ENCODE measurements around the gene MPND.

Gene MPND

DNA sequence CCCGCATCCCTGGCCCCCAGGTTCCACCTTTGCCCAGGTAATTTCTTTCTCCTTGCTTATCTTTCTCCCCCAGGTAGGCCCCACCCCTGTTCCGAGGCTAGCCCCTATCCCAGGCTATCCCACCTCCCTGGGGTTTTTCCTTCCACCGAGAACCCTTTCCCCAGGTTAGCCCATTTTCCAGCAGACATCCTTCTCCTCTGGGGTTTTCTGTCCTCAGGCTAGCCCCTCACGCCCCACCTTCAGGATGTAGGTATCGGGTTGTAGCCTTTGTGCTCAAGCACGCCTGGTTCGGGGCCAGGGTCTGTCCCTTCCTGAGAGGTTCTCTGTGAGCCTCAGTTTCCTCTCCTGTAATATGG lies 38.1 kb upstream of the MPND start:
- Mint-ChIP-seq H3K27me3 (peaks cover 45% of the 10 kb centered on the region), H3K4me3 (peak overlapping the region; percentile 50), H3K9me3 (no peaks in the 10 kb centered on the region), H3K36me3 (ENCODE audit: insufficient read depth) (peaks cover 6% of the 10 kb centered on the region), H3K4me1 (peaks cover 12% of the 10 kb centered on the region), H3K27ac (ENCODE audit: low read depth) (no peak overlapping the region)
- ATAC-seq (replicated peaks; ENCODE audit: extremely low read depth, poor library complexity, severe bottlenecking), result no peak
- no peak for DNase-seq (ENCODE audit: low spot score in 2 of 2)

- no peak for DNase-seq (ENCODE audit: low spot score in 2 of 2)
- Mint-ChIP-seq H3K27me3 (peaks cover 45% of the 10 kb centered on the region), H3K4me1 (peaks cover 12% of the 10 kb centered on the region), H3K36me3 (ENCODE audit: insufficient read depth) (peaks cover 6% of the 10 kb centered on the region), H3K9me3 (no peaks in the 10 kb centered on the region), H3K4me3 (peak overlapping the region; percentile 50), H3K27ac (ENCODE audit: low read depth) (no peak overlapping the region)
- no peak for ATAC-seq (replicated peaks; ENCODE audit: extremely low read depth, poor library complexity, severe bottlenecking)
These were observed 37.7 kb upstream of the MPND start for GRCh38 chr19:4305659-4306058.

DNA sequence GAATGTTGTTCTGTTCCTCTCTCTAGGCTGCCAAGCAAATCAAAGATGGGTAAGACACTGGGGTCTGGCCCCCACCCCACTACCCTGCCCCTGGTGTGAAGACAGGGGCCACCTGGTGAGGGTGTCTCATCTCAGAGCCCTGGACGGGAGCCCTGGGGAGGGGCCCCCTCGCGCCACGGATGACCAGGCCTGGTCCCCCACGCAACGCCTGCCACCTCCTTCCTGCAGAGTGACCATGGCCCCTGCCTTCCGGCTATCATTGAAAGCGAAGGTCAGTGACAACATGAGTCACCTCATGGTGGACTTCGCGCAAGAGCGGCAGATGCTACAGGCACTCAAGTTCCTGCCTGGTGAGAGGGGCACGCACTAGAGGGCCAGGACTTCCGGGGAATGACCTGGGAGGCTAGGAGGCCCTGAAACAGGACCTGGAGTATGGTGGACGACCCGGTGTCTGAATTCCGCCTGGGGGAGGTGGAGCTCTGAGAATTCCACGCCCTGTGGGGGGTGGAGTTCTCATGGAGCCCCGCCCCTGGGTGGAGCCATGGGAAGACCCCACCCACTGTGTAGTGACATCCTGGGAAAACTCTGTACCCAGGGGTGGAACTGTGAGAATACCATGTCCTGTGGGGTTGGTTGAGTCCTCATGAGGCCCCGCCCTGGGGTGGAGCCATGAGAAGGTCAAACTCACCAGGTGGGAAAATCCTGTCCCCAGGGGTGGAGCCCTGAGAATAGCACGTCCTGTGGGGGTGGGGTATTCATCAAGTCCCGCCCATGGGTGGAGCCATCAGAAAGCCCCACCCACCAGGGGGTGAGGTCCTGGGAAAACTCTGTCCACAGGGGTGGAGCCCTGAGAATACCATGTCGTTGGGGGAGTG lies 32.9 kb upstream of the MPND start:
- no peak overlapping the region for H3K27ac Mint-ChIP-seq (ENCODE audit: low read depth)
- H3K4me3 Mint-ChIP-seq, result no peak overlapping the region
- peaks cover 17% of the 10 kb centered on the region for H3K27me3 Mint-ChIP-seq
- no peaks in the 10 kb centered on the region for H3K9me3 Mint-ChIP-seq
- peaks cover under 1% of the 10 kb centered on the region for H3K4me1 Mint-ChIP-seq
- ATAC-seq (replicated peaks; ENCODE audit: extremely low read depth, poor library complexity, severe bottlenecking), result no peak
- no peak for DNase-seq (ENCODE audit: low spot score in 2 of 2)
- no peaks in the 10 kb centered on the region for H3K36me3 Mint-ChIP-seq (ENCODE audit: insufficient read depth)

- Mint-ChIP-seq H3K36me3 (ENCODE audit: insufficient read depth) (no peaks in the 10 kb centered on the region), H3K27me3 (no peaks in the 10 kb centered on the region)
These were observed 29.4 kb upstream of the MPND start for GRCh38 chr19:4313847-4314490.

GRCh38 chr19:4316956-4317355 lies 26.4 kb upstream of the MPND start:
- no peaks in the 10 kb centered on the region for H3K27me3 Mint-ChIP-seq
- ATAC-seq (replicated peaks; ENCODE audit: extremely low read depth, poor library complexity, severe bottlenecking), result no peak
- H3K4me3 Mint-ChIP-seq, result no peak overlapping the region
- no peaks in the 10 kb centered on the region for H3K4me1 Mint-ChIP-seq
- H3K9me3 Mint-ChIP-seq, result peaks cover 9% of the 10 kb centered on the region
- H3K27ac Mint-ChIP-seq (ENCODE audit: low read depth), result no peak overlapping the region
- H3K36me3 Mint-ChIP-seq (ENCODE audit: insufficient read depth), result peaks cover 2% of the 10 kb centered on the region
- DNase-seq (ENCODE audit: low spot score in 2 of 2), result no peak

More at GRCh38 chr19:4313847-4314490, 29.4 kb upstream of the MPND start:
- Mint-ChIP-seq H3K4me3 (no peak overlapping the region), H3K4me1 (no peaks in the 10 kb centered on the region), H3K27ac (ENCODE audit: low read depth) (no peak overlapping the region), H3K9me3 (no peaks in the 10 kb centered on the region)
- DNase-seq (ENCODE audit: low spot score in 2 of 2) (no peak), ATAC-seq (replicated peaks; ENCODE audit: extremely low read depth, poor library complexity, severe bottlenecking) (no peak)

DNA sequence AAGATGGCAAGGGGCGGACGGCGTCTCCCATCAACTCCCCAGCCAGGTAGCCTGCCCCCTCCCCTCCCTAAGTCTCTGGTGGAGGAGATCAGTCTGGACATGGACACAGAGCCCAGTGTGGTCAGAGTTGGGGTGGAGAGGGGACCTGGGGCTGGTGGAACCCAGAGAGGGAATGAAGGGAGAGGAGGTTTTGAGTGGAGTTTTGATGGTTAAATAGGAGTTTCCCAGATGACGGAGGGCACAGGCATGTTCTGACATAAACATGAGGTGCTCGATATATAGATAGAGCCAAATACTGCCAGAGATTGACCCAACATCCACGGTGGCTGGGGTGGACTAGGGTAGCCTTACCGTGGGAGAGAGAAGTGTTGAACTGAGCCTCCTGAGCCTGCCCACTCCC lies 24.9 kb upstream of the MPND start:
- no peak for ATAC-seq (replicated peaks; ENCODE audit: extremely low read depth, poor library complexity, severe bottlenecking)
- no peaks in the 10 kb centered on the region for H3K4me1 Mint-ChIP-seq

GRCh38 chr19:4319067-4319718 lies 24.2 kb upstream of the MPND start:
- H3K27ac Mint-ChIP-seq (ENCODE audit: low read depth), result peak overlapping the region; percentile 2
- no peaks in the 10 kb centered on the region for H3K27me3 Mint-ChIP-seq
- peaks cover 2% of the 10 kb centered on the region for H3K36me3 Mint-ChIP-seq (ENCODE audit: insufficient read depth)
- ATAC-seq (replicated peaks; ENCODE audit: extremely low read depth, poor library complexity, severe bottlenecking), result no peak
- H3K4me3 Mint-ChIP-seq, result no peak overlapping the region
- peaks cover 9% of the 10 kb centered on the region for H3K9me3 Mint-ChIP-seq
- H3K4me1 Mint-ChIP-seq, result no peaks in the 10 kb centered on the region
- no peak for DNase-seq (ENCODE audit: low spot score in 2 of 2)

More for the DNA sequence above, 24.9 kb upstream of the MPND start:
- H3K27me3 Mint-ChIP-seq, result no peaks in the 10 kb centered on the region
- no peak overlapping the region for H3K27ac Mint-ChIP-seq (ENCODE audit: low read depth)
- peaks cover 9% of the 10 kb centered on the region for H3K9me3 Mint-ChIP-seq
- H3K4me3 Mint-ChIP-seq, result no peak overlapping the region
- H3K36me3 Mint-ChIP-seq (ENCODE audit: insufficient read depth), result peaks cover 2% of the 10 kb centered on the region
- no peak for DNase-seq (ENCODE audit: low spot score in 2 of 2)

GRCh38 chr19:4320419-4320818 lies 22.9 kb upstream of the MPND start:
- no peak for DNase-seq (ENCODE audit: low spot score in 2 of 2)
- Mint-ChIP-seq H3K9me3 (peaks cover 9% of the 10 kb centered on the region), H3K36me3 (ENCODE audit: insufficient read depth) (peaks cover 2% of the 10 kb centered on the region), H3K4me3 (no peak overlapping the region), H3K27ac (ENCODE audit: low read depth) (no peak overlapping the region), H3K4me1 (no peaks in the 10 kb centered on the region), H3K27me3 (no peaks in the 10 kb centered on the region)
- ATAC-seq (replicated peaks; ENCODE audit: extremely low read depth, poor library complexity, severe bottlenecking), result no peak

- Mint-ChIP-seq H3K36me3 (ENCODE audit: insufficient read depth) (peaks cover 6% of the 10 kb centered on the region), H3K9me3 (peaks cover 9% of the 10 kb centered on the region), H3K4me3 (no peak overlapping the region), H3K27ac (ENCODE audit: low read depth) (no peak overlapping the region), H3K4me1 (peaks cover 20% of the 10 kb centered on the region), H3K27me3 (no peaks in the 10 kb centered on the region)
- no peak for DNase-seq (ENCODE audit: low spot score in 2 of 2)
- ATAC-seq (replicated peaks; ENCODE audit: extremely low read depth, poor library complexity, severe bottlenecking), result no peak
These were observed 20.3 kb upstream of the MPND start for GRCh38 chr19:4322942-4323665.

GRCh38 chr19:4323692-4324091 lies 19.7 kb upstream of the MPND start:
- DNase-seq (ENCODE audit: low spot score in 2 of 2) (no peak), ATAC-seq (replicated peaks; ENCODE audit: extremely low read depth, poor library complexity, severe bottlenecking) (no peak)
- Mint-ChIP-seq H3K36me3 (ENCODE audit: insufficient read depth) (peaks cover 11% of the 10 kb centered on the region), H3K27ac (ENCODE audit: low read depth) (no peak overlapping the region), H3K27me3 (no peaks in the 10 kb centered on the region), H3K4me1 (peaks cover 26% of the 10 kb centered on the region), H3K9me3 (peaks cover 9% of the 10 kb centered on the region), H3K4me3 (no peak overlapping the region)

DNA sequence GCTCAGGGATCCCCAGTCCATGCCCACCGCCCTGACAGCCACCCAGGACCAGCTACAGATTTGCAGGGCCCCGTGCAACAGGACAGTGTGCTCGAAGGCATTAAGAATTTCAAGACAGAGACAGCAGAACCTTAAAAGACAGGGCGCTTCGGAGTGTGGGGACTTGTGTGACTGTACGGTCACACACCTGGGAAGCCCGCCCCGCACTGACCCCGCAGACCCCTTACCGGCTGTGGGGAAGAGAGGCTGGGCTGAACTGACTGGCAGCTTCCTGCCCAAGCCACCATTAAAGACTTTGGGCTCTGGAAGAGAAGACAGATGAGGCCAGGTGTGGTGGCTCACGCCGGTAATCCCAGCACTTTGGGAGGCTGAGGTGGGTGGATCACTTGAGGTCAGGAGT lies 19.1 kb upstream of the MPND start:
- Mint-ChIP-seq H3K4me3 (no peak overlapping the region), H3K27me3 (no peaks in the 10 kb centered on the region), H3K9me3 (peaks cover 9% of the 10 kb centered on the region), H3K4me1 (peaks cover 27% of the 10 kb centered on the region), H3K27ac (ENCODE audit: low read depth) (no peak overlapping the region), H3K36me3 (ENCODE audit: insufficient read depth) (peaks cover 15% of the 10 kb centered on the region)
- DNase-seq (ENCODE audit: low spot score in 2 of 2) (no peak), ATAC-seq (replicated peaks; ENCODE audit: extremely low read depth, poor library complexity, severe bottlenecking) (no peak)

DNA sequence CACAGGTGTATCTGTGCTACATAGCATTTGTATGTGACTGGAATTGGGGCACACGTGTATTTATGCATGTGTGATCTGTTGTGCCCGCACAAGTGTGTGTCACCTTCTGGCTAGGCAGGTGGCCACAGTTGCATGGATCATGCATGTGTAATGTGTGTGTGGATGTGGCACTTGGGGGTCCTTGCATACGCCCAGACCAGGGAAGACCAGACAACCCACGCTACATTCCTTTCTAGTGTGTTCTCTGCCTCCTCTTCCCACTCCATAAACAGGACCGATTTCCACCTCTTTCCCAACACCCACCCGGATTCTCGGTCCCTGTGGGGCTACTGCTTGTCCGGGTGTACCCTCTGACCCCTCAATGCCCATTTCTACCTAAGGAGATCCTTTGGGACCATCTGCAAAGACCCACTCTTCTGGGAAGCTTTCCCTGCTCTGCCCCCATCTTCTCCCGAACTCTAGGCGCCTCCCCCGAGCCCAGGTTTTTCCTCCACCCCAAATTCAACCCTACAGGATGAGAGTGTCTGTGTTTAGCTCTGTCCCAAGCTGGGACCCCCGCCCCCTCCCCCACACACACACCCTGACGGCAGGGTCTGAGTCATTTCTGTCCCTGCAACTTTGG lies 17.0 kb upstream of the MPND start:
- Mint-ChIP-seq H3K4me3 (peak overlapping the region; percentile 78), H3K4me1 (peaks cover 27% of the 10 kb centered on the region), H3K27me3 (no peaks in the 10 kb centered on the region), H3K9me3 (no peaks in the 10 kb centered on the region), H3K27ac (ENCODE audit: low read depth) (no peak overlapping the region), H3K36me3 (ENCODE audit: insufficient read depth) (peaks cover 20% of the 10 kb centered on the region)
- no peak for ATAC-seq (replicated peaks; ENCODE audit: extremely low read depth, poor library complexity, severe bottlenecking)
- no peak for DNase-seq (ENCODE audit: low spot score in 2 of 2)

Measured in central memory CD8-positive, alpha-beta T cell (primary cell).